HG03558 (cell line): ENCODE measurements around the gene METTL16.

Experiments
- ATAC-seq: cut with Tn5 transposase; IDR thresholded peaks from one replicate; pipeline ENCODE4 v1.9.1; 2021; ENCODE audit warnings: moderate number of reproducible peaks; ENCODE audit not compliant: unreplicated experiment; ENCODE audit errors: extremely low read depth

Gene METTL16

GRCh38 chr17:2369039-2369438 is 142.6 kb downstream of the METTL16 start:
- ATAC-seq, result no peak

- ATAC-seq, result no peak
Observed at GRCh38 chr17:2368359-2368758, 143.3 kb downstream of the METTL16 start.

GRCh38 chr17:2366747-2367494 is 144.8 kb downstream of the METTL16 start:
- ATAC-seq, result no peak
